Dermis blood vessel endothelial cell (primary cell): ENCODE measurements around the gene PROM1. TPM values are rescaled to one million over a fixed set of nuclear protein-coding genes. Genes with fewer than 3 reads are reported as not detected.

Experiments used
- DNase-seq: peaks from one replicate; pipeline ENCODE4 v3.0.0; 2010
- total RNA-seq: library from RNA; depleted of rRNA; stranded (reverse); fragments of >200 nt; gene quantifications from 2 replicates; pipeline ENCODE4 v1.2.3, GENCODE V29; 2014

PROM1 gene
- total RNA-seq, 1 donor from 2014 or later, result 1.0 TPM

DNA sequence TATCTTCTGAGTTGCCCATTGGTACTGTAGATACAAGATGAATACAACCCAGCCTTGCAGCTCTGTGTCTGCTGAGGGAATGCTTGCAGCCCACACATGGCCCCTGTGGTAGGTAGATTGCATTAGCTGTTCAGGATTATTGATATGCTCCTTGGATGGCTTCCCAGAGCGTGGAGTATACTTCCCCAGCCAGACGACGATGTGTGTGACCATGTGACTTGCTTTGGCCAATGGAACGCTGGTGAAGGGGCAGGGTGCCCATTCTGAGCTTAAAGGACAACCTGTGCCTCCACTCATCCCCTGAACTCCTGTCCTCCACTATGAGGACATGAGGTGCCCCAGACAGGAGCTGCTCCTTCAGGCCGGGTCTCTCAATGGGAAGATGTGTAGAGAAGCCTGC lies 96.9 kb downstream of the PROM1 start:
- DNase-seq, result no peak

GRCh38 chr4:15983610-15984009 lies 100.2 kb downstream of the PROM1 start:
- DNase-seq, result no peak

DNA sequence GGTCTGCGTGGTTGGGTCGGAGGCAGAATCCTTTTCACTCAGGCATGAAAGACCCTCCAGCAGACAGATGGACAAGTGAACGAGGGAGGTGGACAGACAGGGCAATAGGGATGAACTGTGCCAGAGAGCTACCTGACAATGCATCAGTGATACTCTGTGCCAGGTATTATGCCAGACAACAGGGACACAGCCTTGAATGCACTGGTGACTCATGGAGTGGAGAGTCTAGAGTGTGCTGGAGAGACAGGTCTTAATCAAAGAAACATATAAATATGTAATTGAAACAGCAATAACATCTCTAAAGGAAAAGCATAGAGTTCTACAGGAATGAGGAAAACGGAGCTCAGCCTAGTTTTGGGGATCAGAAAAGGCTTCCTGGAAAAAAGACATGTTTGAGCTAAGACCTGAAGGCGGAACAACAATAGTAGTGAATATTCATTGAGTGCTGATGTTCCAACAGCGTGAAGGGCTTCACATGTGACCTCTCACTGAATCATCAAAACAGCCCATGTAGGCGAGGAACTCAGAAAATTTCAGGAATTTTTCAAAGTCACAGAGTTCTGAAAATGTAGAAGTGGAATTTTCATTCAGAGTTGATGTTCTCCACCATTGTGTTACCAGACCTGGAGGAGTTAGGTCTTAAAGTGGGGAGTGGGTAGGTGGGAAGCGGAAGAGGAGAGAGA lies 100.8 kb downstream of the PROM1 start:
- DNase-seq, result no peak

DNA sequence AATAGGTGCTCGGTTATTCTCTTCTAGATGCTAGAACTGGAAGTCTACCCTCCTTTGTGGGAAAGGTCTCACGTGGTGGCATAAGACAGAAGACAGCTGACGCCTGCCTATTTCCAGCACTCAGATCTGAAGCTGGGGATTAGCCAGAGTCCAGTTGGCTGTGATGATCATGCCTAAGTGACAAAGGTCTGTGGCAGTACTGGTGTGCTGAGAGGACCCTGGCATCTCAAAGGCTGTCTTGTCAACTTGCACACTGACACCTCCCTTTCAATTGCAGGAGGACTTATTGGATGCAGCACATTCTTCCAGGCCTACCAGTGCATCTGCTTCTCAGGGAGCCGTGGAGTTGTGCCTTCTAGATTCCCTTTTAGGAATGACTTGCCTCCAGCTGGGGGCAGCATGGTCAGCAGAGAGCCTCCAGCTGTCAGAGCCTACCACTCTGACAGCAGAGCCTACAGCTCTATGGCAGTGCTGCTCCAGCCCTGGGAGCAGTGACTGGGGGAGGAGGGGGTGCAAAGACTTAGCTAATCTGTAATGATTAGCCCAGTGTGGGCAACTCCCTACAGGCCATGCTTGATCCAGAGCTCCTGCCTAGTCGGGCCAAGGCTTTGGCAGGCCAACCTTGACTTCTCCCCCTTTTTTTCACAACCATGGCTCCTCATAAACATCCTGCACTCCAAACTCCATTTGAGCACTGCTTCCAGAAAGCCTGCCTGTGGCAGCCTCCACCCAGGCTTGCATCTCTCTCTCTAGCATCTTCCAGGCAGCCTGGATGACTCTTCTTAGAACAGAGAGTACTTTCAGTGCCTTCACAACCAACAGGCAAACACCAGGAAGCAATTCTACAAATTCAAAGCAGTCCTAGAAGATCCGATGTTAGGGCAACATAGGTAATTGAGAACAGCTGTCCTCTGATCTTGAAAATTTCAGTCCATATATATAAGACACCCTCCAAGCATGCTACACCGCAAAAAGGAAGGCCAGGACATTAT lies 107.1 kb downstream of the PROM1 start:
- DNase-seq, result no peak

- no peak for DNase-seq
Observed at GRCh38 chr4:15971068-15971801, 112.6 kb downstream of the PROM1 start.

DNA sequence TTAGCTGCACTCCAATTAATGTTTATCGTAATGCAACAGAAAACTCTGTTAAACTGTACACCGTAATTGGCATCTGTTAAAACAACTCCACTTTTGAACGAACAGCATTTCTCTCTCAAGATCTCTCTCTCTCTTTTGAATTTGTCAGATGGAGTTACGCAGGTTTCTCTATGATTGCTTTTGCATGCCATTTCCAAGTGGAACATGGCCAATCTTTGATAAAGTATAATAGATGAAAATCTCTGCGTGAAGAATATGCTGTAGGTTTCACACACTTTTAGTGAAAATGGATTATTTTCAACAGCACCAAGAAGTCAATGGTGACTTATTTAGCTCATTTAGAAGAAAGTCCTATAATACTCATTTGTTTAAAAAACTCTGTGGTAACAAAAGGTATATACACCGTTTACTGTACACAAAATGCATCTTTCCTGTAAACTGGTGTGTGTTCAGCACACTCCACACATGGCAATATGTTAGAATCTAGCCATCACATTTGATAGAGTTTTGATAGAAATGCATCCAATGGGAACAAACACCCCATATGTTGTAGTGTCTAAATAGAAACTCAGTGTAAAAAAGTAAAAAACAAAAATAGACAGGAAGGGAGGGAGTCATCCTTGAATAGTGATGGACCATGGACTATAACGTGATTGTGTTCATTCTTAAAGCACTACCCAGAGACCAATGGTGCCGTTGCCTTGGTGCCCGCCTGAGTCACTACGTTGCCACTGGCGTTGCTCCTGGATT lies 115.1 kb downstream of the PROM1 start:
- DNase-seq, result no peak

GRCh38 chr4:15965325-15965724 lies 118.5 kb downstream of the PROM1 start:
- DNase-seq, result no peak

DNA sequence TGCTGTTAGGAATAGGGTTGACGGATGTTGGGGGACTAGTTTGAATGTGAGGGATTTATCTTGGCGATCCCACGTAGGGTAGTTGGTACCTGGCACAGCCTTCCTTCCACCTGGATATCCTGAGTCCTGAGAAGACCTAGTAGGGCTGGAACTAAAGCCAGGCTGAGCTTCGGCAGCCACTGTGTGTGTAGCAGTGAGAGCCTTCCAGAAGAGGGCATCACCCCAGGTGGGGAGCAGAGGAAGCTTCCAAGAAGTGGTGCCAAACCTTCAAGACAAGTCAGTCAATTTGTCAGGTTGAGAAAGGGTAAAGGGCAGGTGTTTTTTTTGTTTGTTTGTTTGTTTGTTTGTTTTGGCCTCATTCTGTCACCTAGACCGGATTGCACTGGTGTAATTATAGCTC lies 119.7 kb downstream of the PROM1 start:
- no peak for DNase-seq

GRCh38 chr4:15963576-15963975 lies 120.2 kb downstream of the PROM1 start:
- DNase-seq, result no peak

DNA sequence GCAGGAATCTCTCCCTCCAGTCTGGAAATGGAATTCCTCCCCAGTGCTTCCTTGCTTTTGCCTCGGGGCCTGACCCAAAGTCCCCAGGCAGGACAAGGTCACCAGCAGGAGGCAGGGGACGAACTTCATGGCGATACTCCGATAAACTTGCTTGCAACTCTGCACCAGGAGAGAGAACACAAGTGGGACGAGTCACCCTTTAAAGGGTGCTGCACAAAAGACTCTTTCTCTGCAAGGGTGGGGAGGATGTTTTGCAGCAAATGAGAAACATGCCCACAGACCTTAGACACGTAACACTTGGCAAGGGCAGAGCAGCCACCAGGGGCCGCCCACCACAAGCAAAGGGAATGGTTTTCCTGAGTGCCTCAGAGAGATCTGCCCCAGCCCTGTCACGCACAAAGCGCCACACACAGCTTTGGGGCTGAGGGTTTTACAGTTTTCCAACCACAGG lies 120.8 kb downstream of the PROM1 start, which contains the start of gene FGFBP2:
FGFBP2 (minus strand) TSS at position 175 of the 451 bp plus-strand sequence; CDS start at position 129, 46 bp downstream.
- peak; percentile 65 for DNase-seq

GRCh38 chr4:15961781-15962510 lies 121.9 kb downstream of the PROM1 start:
- no peak for DNase-seq

- DNase-seq, result no peak
Observed at GRCh38 chr4:15958562-15958961, 125.3 kb downstream of the PROM1 start.

DNA sequence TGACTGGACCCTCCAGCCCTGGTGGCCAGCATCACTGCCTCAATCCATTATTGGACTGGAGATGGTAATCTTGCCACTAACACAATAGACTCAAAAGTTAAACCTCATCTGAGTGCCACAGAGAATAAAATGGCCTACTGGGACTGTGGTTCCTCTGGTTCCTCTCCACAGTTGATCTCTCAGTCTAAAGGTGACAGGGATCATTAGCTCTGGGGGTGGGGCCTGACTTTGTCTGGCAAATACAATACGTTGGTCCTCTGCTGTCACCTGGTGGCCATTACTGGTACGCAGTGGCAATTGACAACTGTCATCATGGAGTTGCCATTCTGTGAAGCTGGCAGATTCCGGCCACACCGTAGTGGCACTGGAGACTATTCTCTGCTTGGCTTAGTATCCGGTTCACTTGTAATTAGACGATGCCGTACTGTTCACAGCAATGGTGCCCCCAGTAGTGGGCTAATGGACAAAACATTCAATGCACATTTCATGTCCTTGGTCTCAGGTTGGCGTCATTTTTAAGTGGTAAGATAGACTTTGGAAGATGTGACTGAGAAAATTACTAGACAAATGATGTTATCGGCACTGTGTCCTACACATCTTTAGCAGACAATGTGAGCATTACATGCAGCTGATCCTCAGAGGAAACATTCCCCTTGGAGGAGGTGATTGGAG lies 127.5 kb downstream of the PROM1 start:
- DNase-seq, result peak; percentile 83

- peak; percentile 20 for DNase-seq
Observed at GRCh38 chr4:15955670-15956069, 128.2 kb downstream of the PROM1 start.

DNA sequence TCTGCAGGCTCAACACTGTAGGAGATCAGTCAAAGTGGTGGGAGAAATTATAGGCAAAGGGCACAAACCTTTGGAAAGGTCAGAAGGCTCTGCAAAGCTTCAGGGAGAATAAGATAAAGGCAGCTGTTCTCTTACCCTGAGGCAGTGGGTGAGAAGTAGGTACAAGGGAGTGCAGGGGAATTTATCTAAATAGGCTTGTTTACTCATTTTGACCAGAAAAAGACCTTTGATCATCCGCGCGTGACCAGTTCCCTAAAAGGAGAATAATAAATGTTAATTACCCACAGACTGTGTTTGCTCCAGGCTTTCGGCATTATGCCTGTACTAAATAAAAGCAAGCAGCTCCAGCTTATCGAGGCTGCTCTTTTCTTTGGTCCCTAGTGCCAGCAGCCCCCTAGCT lies 130.2 kb downstream of the PROM1 start:
- DNase-seq, result no peak

DNA sequence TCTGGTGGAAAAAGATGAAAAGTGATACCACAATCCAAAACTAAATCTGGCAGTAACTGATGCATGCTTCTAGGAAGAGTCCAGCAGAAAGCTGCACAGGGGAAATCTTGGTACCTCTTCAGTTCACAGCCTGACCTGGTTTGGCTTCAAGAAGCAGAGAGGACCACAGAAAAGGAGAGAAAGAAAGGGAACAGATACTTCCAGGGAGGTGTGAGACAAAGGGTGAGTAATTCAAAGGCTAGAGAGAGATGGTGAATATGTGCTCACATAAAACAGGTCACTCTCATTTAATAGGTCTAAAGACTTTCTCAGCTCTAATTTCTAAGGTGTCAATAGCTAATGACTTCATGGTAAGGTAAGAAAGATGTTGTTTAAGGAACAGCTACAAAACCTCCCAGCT lies 132.0 kb downstream of the PROM1 start:
- DNase-seq, result no peak

GRCh38 chr4:15948826-15949225 lies 135.0 kb downstream of the PROM1 start:
- no peak for DNase-seq

- no peak for DNase-seq
Observed at GRCh38 chr4:15947684-15948083, 136.1 kb downstream of the PROM1 start.

DNA sequence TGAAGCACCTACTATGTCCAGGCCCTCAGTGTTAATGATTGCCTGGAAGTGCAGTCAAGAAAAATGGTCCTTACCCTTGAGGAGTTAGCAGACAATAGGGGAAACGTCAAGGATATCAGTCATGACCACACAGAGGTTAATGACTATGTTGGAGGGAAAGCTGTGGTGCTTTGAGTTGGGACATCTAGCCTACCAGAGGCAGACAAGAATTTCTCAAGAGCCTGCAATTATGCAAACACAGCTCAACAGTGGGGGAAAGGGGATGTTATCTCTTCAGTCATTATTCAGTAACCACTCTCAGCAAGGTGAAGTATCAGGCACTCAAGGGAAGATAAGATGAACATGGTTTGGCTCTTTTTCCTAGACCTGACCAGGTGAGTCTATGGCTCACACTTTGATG lies 138.3 kb downstream of the PROM1 start:
- no peak for DNase-seq

DNA sequence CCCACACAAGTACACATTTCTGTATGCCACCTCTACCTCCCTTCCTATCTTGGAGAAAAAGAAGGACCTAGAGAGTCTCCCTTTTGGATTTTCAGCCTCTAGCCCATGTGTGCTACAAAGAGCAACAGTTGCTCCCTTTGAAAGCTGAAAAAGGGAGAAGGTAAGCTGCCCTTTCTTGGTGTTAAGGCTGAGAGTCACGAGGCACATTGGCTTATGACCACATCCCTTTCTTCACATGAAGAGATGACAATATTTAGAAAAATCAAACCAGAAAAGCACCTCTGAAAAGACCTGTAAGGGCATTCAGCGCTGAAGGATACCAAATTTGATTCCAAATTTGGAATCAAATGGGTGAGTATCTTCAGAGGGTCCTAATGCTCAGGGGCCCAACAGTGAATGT lies 138.9 kb downstream of the PROM1 start:
- no peak for DNase-seq

- DNase-seq, result no peak
Observed at GRCh38 chr4:15942283-15942682, 141.5 kb downstream of the PROM1 start.
